Caco-2 (cell line): Measurements from ENCODE around the gene BIRC3. TPM values are rescaled to one million over a fixed set of nuclear protein-coding genes. Genes with fewer than 3 reads are reported as not detected.

Experiments used
- BruUV-seq: library from RNA; stranded (reverse); fragments of 400-500 nt; replicated peaks from 2 replicates; lab custom pipeline; 2021; lab: Mats Ljungman, UMichigan
- CTCF ChIA-PET: fragments of 300-600 bp; sonication (Branson Sonifier 250); formaldehyde crosslinking; loops from one replicate; lab custom pipeline; 2022; ENCODE audit warnings: antibody characterized with exemption; lab: Charles Lee
- POLR2A ChIA-PET: fragments of 300-600 bp; sonication (Branson Sonifier 250); formaldehyde crosslinking; loops from one replicate; lab custom pipeline; 2022; ENCODE audit warnings: antibody characterized with exemption; lab: Charles Lee
- DNase-seq, 2 experiments: peaks; one replicate each; pipeline versions ENCODE4 v3.0.0 to v3.0.0-alpha.2; 2020 to 2022
- H3K27me3 ChIP-seq: replicated peaks from 2 replicates; pipeline ENCODE4 v1.6.0; 2011; ENCODE audit warnings: low read length; ENCODE audit not compliant: control insufficient read depth, insufficient read depth
- H3K36me3 ChIP-seq: 2 replicates; pipeline ENCODE4 v1.5.1; 2011; ENCODE audit warnings: low read length; ENCODE audit not compliant: control insufficient read depth, insufficient read depth
- H3K4me1 ChIP-seq: fragments of 250-450 bp; sonication (Bioruptor Pico); 2 replicates; pipeline ENCODE4 v1.5.1; 2020; ENCODE audit warnings: mild to moderate bottlenecking
- H3K4me3 ChIP-seq: 2 replicates; pipeline ENCODE4 v1.5.1; 2011; ENCODE audit warnings: low read depth, mild to moderate bottlenecking, control low read depth, low read length
- H3K9me3 ChIP-seq: fragments of 250-450 bp; sonication (Bioruptor Pico); 2 replicates; pipeline ENCODE4 v1.5.1; 2020; ENCODE audit warnings: mild to moderate bottlenecking, moderate library complexity
- H3K27ac Mint-ChIP-seq: one replicate; pipeline ENCODE4 v1.8.0; 2022; ENCODE audit warnings: mixed read lengths; ENCODE audit not compliant: unreplicated experiment
- H3K27me3 Mint-ChIP-seq: one replicate; pipeline ENCODE4 v1.8.0; 2022; ENCODE audit warnings: mixed read lengths; ENCODE audit not compliant: insufficient read depth, unreplicated experiment
- H3K36me3 Mint-ChIP-seq: one replicate; pipeline ENCODE4 v1.8.0; 2022; ENCODE audit warnings: mild to moderate bottlenecking, mixed read lengths; ENCODE audit not compliant: insufficient read depth, unreplicated experiment
- H3K4me1 Mint-ChIP-seq: one replicate; pipeline ENCODE4 v1.8.0; 2022; ENCODE audit warnings: low read depth, mixed read lengths; ENCODE audit not compliant: unreplicated experiment
- H3K4me3 Mint-ChIP-seq: one replicate; pipeline ENCODE4 v1.8.0; 2022; ENCODE audit warnings: mild to moderate bottlenecking, moderate library complexity, mixed read lengths; ENCODE audit not compliant: unreplicated experiment
- H3K9me3 Mint-ChIP-seq: one replicate; pipeline ENCODE4 v1.8.0; 2022; ENCODE audit warnings: mixed read lengths; ENCODE audit not compliant: unreplicated experiment
- intact Hi-C: fragments of 100-400 bp; cut with micrococcal nuclease; formaldehyde crosslinking; loops from one replicate; pipeline ENCODE4 v1.10.0; 2022; ENCODE audit not compliant: unreplicated experiment
- total RNA-seq: library from RNA; stranded (reverse); gene quantifications from 2 replicates; pipeline ENCODE4 v1.2.3, GENCODE V29; 2022
- TF ChIP-seq, protein P1 (sequence below), 2 experiments: fragments of 200-600 bp in 1 of 2; IDR thresholded peaks; 1 replicate in 1 of 2; 2 replicates in 1 of 2; pipeline versions ENCODE4 v1.5.1 to v1.8.0; 2011 to 2022; ENCODE audit warnings: antibody characterized with exemption in 1 of 2, control low read depth in 1 of 2, inconsistent platforms in 1 of 2, low read depth in 1 of 2, low read length in 1 of 2, mild to moderate bottlenecking in 1 of 2, moderate library complexity in 1 of 2; ENCODE audit not compliant: insufficient read depth in 1 of 2, severe bottlenecking in 1 of 2, unreplicated experiment in 1 of 2

The BIRC3 gene
- total RNA-seq, 1 experiment from 2014 or later, result 1.4 TPM

DNA sequence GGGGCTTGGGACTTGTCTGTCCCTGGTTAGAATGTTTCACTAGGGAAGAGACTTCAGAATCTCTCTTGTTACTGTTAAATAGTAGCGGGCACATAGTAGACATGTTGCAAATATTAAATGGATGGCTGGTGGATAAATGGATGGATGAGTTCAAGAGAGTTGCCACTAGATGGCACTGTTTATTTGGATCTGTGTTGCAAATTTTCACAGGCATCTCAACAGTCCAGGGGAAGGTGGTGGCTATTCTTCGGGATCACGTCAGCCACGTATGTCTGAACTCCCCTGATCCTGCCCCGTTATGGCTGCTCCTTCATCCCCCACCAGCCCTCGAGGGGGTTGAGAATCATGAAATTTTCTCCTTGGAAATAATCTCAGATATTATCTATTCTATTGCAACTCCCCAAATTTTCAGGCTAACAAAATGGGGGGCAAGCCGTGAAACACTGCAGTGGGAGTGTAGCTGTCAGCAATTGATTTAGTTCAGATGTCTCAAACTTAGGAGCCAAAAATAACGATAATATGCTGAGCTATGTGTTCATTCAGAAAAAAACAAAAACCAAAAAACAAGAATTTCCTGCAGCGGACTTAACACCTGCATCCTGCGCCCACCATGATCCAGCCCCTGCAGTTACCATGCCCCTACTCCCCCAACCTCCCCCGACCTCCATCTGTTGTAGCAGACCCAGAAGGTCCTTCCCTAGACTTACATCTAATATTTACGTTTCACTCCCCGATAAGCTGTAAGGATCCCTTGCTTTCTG is 29.1 kb upstream of the BIRC3 start:
- Histone ChIP-seq H3K4me3 (no peak overlapping the region), H3K27me3 (no peaks in the 10 kb centered on the region), H3K4me1 (peaks cover 12% of the 10 kb centered on the region), H3K36me3 (no peaks in the 10 kb centered on the region), H3K9me3 (no peaks in the 10 kb centered on the region)
- ChIA-PET POLR2A (no interaction called here), CTCF (interaction anchor here (0.6 to 2.8 kb wide), 5 partner anchors 19 to 378 kb away, joined by 3 to 15 read pairs (median 6); partner anchors contain the start of gene BIRC3)
- peak; percentile 66 to 78 for DNase-seq
- Mint-ChIP-seq H3K4me1 (peaks cover 7% of the 10 kb centered on the region), H3K9me3 (no peaks in the 10 kb centered on the region), H3K4me3 (peak overlapping the region; percentile 1), H3K27ac (no peak overlapping the region), H3K36me3 (no peaks in the 10 kb centered on the region), H3K27me3 (no peaks in the 10 kb centered on the region)
- TF ChIP-seq, protein P1, sequence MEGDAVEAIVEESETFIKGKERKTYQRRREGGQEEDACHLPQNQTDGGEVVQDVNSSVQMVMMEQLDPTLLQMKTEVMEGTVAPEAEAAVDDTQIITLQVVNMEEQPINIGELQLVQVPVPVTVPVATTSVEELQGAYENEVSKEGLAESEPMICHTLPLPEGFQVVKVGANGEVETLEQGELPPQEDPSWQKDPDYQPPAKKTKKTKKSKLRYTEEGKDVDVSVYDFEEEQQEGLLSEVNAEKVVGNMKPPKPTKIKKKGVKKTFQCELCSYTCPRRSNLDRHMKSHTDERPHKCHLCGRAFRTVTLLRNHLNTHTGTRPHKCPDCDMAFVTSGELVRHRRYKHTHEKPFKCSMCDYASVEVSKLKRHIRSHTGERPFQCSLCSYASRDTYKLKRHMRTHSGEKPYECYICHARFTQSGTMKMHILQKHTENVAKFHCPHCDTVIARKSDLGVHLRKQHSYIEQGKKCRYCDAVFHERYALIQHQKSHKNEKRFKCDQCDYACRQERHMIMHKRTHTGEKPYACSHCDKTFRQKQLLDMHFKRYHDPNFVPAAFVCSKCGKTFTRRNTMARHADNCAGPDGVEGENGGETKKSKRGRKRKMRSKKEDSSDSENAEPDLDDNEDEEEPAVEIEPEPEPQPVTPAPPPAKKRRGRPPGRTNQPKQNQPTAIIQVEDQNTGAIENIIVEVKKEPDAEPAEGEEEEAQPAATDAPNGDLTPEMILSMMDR (IDR thresholded peaks at IDR 0.05; ENCODE audit: insufficient read depth in 1 of 2, low read depth in 1 of 2, low read length in 1 of 2, severe bottlenecking in 1 of 2, unreplicated experiment in 1 of 2), result peak; percentile 84
- BruUV-seq, result no TSS peak
- intact Hi-C loops, result loop anchor here (1.0 to 2.0 kb wide), 6 partner anchors 29 to 378 kb away; partner anchors contain the start of gene BIRC3

DNA sequence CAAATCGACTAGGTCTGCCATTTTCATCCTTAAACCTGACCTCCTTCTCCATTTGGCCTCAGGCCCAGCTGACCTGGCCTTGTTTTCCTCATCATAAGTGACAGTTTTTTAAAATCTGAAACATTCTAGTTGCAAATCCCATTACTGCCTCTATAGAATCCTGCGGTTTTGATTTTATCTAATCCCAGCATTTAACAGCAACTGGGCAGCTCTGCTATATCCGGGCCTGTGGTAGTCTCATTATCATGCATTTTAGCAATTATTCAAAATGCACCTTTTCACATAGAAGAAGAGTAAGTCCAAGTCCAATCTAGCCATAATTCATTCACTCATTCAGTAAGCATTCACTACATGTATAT is 28.6 kb upstream of the BIRC3 start:
- no peak overlapping the region for H3K27ac Mint-ChIP-seq
- no peaks in the 10 kb centered on the region for H3K9me3 Mint-ChIP-seq
- POLR2A ChIA-PET, result no interaction called here

DNA sequence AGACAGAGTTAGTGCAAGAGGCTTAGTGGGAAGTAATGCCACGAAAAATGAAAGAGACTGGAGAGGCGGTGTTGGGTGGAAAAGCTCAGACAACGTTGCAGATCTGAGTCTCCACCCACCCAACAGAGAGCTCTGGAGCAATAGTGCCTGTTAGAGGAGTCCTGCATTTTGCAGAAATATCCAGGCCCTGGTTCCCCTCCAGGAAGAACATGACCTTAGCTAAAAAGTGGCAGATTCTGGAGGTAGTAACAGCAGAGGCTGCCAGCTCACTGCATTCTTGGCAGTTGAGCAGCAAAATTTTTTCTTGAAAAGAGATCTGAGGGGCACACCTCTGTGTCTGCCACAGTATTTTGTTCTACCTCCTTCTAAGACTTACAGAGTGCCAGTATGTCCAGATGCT is 27.7 kb upstream of the BIRC3 start:
- no peaks in the 10 kb centered on the region for H3K9me3 Mint-ChIP-seq
- no peaks in the 10 kb centered on the region for H3K36me3 Mint-ChIP-seq
- no peaks in the 10 kb centered on the region for H3K27me3 Mint-ChIP-seq
- H3K9me3 ChIP-seq, result no peaks in the 10 kb centered on the region
- H3K4me1 Mint-ChIP-seq, result peaks cover 13% of the 10 kb centered on the region
- H3K27ac Mint-ChIP-seq, result no peak overlapping the region
- CTCF ChIA-PET, result interaction anchor here (1.4 to 2.8 kb wide), 2 partner anchors 21 to 323 kb away, joined by 5 to 15 read pairs; no protein-coding TSS in a partner anchor
- TF ChIP-seq, protein P1 (IDR thresholded peaks at IDR 0.05; ENCODE audit: insufficient read depth in 1 of 2, low read depth in 1 of 2, low read length in 1 of 2, severe bottlenecking in 1 of 2, unreplicated experiment in 1 of 2), result no peak
- H3K4me3 ChIP-seq, result no peak overlapping the region
- intact Hi-C loops, result loop anchor here (2.0 kb wide), 2 partner anchors 27 to 35 kb away; partner anchors contain the start of gene BIRC3
- no peak for DNase-seq
- H3K27me3 ChIP-seq, result no peaks in the 10 kb centered on the region
- H3K36me3 ChIP-seq, result no peaks in the 10 kb centered on the region
- peaks cover 12% of the 10 kb centered on the region for H3K4me1 ChIP-seq
- POLR2A ChIA-PET, result no interaction called here
- no peak overlapping the region for H3K4me3 Mint-ChIP-seq
- no TSS peak for BruUV-seq

More for the DNA sequence above, 28.6 kb upstream of the BIRC3 start:
- no TSS peak for BruUV-seq
- Mint-ChIP-seq H3K36me3 (no peaks in the 10 kb centered on the region), H3K27me3 (no peaks in the 10 kb centered on the region), H3K4me3 (peak overlapping the region; percentile 1), H3K4me1 (peaks cover 8% of the 10 kb centered on the region)
- CTCF ChIA-PET, result interaction anchor here (0.6 to 2.8 kb wide), 5 partner anchors 20 to 378 kb away, joined by 4 to 15 read pairs (median 6); partner anchors contain the start of gene BIRC3
- intact Hi-C loops, result loop anchor here (1.0 to 2.0 kb wide), 6 partner anchors 28 to 378 kb away; partner anchors contain the start of gene BIRC3
- H3K27me3 ChIP-seq, result no peaks in the 10 kb centered on the region
- DNase-seq, result no peak
- H3K9me3 ChIP-seq, result no peaks in the 10 kb centered on the region
- TF ChIP-seq, protein P1 (IDR thresholded peaks at IDR 0.05; ENCODE audit: insufficient read depth in 1 of 2, low read depth in 1 of 2, low read length in 1 of 2, severe bottlenecking in 1 of 2, unreplicated experiment in 1 of 2), result no peak
- H3K4me1 ChIP-seq, result peaks cover 12% of the 10 kb centered on the region
- H3K4me3 ChIP-seq, result no peak overlapping the region
- no peaks in the 10 kb centered on the region for H3K36me3 ChIP-seq
